ENCODE measurements around the gene SEL1L.
A peak's percentile ranks its signal among the peaks of the same experiment; 100 is the strongest.
"Not testable (repeated sequence)": the region's sequence is repeated elsewhere in the genome, so short reads cannot be mapped to it uniquely, and the experiment has no call there.

SEL1L gene

GRCh38 chr14:81550001-81550637, 16.5 kb upstream of the SEL1L start:
- TF ChIP-seq GATA1 (IDR thresholded peaks at IDR 0.05; ENCODE audit: low read depth, low read length) (no peak), POLR2A (IDR thresholded peaks at IDR 0.05; ENCODE audit: low read length) (no peak)

GRCh38 chr14:81541206-81541605, 7.6 kb upstream of the SEL1L start:
- not testable (repeated sequence) for DNase-seq

More at GRCh38 chr14:81550001-81550637, 16.5 kb upstream of the SEL1L start:
- DNase-seq: no peak

- TF ChIP-seq GATA1 (IDR thresholded peaks at IDR 0.05; ENCODE audit: low read depth, low read length) (no peak), POLR2A (IDR thresholded peaks at IDR 0.05; ENCODE audit: low read length) (no peak)
- no peak for DNase-seq
Measured at GRCh38 chr14:81537193-81537592, 3.5 kb upstream of the SEL1L start.

- no peak for TF ChIP-seq POLR2A (IDR thresholded peaks at IDR 0.05; ENCODE audit: low read length)
- DNase-seq: no peak
Measured at GRCh38 chr14:81536241-81536771, 2.7 kb upstream of the SEL1L start.

GRCh38 chr14:81535396-81536164, 1.9 kb upstream of the SEL1L start:
- no peak for DNase-seq
- TF ChIP-seq POLR2A (IDR thresholded peaks at IDR 0.05; ENCODE audit: low read length): no peak
- no peak for TF ChIP-seq GATA1 (IDR thresholded peaks at IDR 0.05; ENCODE audit: low read depth, low read length)

GRCh38 chr14:81534510-81535074, 939 bp upstream of the SEL1L start:
- TF ChIP-seq GATA1 (IDR thresholded peaks at IDR 0.05; ENCODE audit: low read depth, low read length): no peak
- no peak for TF ChIP-seq POLR2A (IDR thresholded peaks at IDR 0.05; ENCODE audit: low read length)
- no peak for DNase-seq

GRCh38 chr14:81533212-81533535, 479 bp downstream of the SEL1L start:
- TF ChIP-seq GATA1 (IDR thresholded peaks at IDR 0.05; ENCODE audit: low read depth, low read length) (no peak), POLR2A (IDR thresholded peaks at IDR 0.05; ENCODE audit: low read length) (no peak)
- peak; percentile 38 to 71 for DNase-seq

- peak; percentile 77 to 89 for DNase-seq
- TF ChIP-seq GATA1 (IDR thresholded peaks at IDR 0.05; ENCODE audit: low read depth, low read length): no peak
- TF ChIP-seq POLR2A (IDR thresholded peaks at IDR 0.05; ENCODE audit: low read length): peak; percentile 26
Measured at GRCh38 chr14:81529391-81529790, 4.3 kb downstream of the SEL1L start.

- TF ChIP-seq POLR2A (IDR thresholded peaks at IDR 0.05; ENCODE audit: low read length) (no peak), GATA1 (IDR thresholded peaks at IDR 0.05; ENCODE audit: low read depth, low read length) (no peak)
- no peak for DNase-seq
Measured at GRCh38 chr14:81525129-81525528, 8.5 kb downstream of the SEL1L start.

- TF ChIP-seq GATA1 (IDR thresholded peaks at IDR 0.05; ENCODE audit: low read depth, low read length) (no peak), POLR2A (IDR thresholded peaks at IDR 0.05; ENCODE audit: low read length) (no peak)
- no peak for DNase-seq
Measured at GRCh38 chr14:81523616-81524015, 10.0 kb downstream of the SEL1L start.

GRCh38 chr14:81523016-81523415, 10.6 kb downstream of the SEL1L start:
- TF ChIP-seq GATA1 (IDR thresholded peaks at IDR 0.05; ENCODE audit: low read depth, low read length) (no peak), POLR2A (IDR thresholded peaks at IDR 0.05; ENCODE audit: low read length) (no peak)

GRCh38 chr14:81521356-81521755, 12.3 kb downstream of the SEL1L start:
- TF ChIP-seq POLR2A (IDR thresholded peaks at IDR 0.05; ENCODE audit: low read length) (no peak), GATA1 (IDR thresholded peaks at IDR 0.05; ENCODE audit: low read depth, low read length) (no peak)
- DNase-seq: no peak

More at GRCh38 chr14:81523016-81523415, 10.6 kb downstream of the SEL1L start:
- peak in 1 of 2 experiments; percentile 13 for DNase-seq

GRCh38 chr14:81519200-81520011, 14.2 kb downstream of the SEL1L start:
- no peak for TF ChIP-seq GATA1 (IDR thresholded peaks at IDR 0.05; ENCODE audit: low read depth, low read length)
- no peak for TF ChIP-seq POLR2A (IDR thresholded peaks at IDR 0.05; ENCODE audit: low read length)
- peak in 1 of 2 experiments; percentile 25 for DNase-seq
